GM15510 (cell line): ENCODE measurements around the gene NUAK2.

Source experiments
- POLR2A ChIP-seq: IDR thresholded peaks from 3 replicates; pipeline ENCODE4 v1.6.1; 2011; ENCODE audit warnings: borderline replicate concordance; ENCODE audit not compliant: insufficient read length; ENCODE audit errors: extremely low read depth

Gene NUAK2

DNA sequence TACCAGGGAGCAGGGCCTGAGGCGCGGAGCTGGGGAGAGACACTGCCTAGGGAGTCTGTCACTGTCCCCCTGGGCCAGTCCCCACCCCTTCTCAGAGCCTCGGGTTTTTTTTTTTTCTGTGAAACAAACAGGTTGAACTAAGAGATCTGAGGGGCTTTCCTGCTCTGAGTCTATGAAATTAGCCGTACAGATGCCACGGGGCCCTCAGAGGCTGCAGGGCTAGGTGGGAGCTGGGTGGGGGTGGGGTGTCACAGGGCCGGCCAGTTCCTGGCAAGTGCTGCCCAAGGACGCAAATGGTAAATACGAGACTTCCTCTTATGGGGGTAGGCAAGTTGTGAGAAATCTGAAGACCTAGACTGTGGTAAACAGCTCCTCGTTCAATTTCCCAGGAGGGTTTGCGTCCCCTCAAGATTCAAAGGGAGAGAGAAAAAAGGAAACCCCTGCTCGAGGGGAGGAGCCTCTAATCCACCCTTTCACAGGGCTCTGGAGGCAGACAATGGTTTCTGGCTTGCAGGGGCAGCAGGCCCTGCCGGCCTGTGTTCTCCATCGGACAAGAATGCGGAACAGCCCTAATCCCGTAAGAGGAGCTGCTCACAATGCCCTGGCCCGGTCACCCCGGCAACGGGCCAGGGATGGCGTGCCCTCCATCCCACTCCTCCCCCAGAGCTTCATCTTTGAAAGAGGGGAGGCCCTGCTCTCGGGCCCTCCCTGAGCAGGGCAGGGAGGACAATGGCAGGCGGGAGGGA is 7.8 kb downstream of the NUAK2 start:
- no peak for TF ChIP-seq POLR2A

DNA sequence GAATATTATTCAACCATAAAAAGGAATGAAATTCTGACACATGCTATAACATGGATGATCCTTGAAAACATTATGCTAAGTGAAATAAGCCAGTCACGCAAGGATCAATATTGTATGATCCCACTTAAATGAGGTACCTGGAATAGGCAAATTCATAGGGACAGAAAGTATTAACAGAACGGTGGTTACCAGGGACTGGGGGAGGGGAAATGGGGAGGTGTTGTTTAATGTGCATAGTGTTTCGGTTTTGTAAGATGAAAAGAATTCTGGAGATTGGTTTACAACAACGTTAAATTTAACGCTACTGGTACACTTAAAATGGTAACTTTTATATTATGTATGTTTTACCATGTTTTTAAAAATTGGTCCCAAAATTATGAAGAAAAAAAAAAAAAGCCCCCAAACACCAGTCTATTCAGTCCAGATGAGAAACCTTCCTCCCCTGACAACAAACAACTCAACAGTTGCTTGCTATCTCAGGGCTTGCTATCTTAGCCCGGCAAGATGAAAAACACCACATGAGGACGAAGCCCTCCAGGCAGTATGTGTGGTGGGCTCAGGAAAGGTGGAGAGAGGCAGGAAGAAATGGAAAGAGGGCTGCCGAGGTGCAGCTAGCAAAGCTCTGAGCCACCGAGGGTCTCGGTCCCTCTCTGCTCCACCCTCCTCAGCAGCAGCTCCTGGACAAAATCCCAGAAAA is 8.5 kb downstream of the NUAK2 start:
- TF ChIP-seq POLR2A = no peak

DNA sequence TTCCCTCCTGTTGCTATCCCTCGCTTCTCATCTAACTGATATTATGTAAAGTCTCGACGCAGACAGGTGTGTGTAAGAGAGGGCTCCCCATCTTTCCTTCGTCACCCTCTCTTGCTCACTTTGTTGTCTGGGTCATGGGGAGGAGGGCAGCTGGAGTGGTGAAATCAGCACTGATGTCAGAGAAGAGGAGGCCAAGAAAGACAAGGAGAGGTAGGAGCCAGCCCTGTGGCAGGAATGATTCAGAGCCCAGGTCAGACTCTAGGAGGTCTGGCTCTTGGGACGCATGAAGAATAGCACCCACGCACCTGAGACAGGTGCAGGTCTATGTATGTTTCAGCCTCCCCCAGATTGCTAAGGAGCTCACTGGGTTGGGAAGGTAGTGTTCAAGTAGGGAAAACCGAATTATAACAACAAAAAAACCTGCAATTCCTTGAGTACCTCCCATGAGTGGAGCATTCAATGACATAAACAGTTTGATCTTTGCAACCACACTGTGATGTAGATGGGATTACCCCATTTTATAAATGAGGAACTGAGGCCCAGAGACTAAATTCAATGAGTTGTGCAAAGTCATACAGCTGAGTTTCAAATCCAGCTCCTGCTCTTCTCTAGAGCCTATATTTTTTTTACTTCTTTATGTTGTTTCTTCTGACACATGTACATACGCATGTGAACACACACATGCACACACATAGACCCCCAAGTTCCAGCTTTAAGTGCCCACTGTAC is 10.4 kb downstream of the NUAK2 start:
- TF ChIP-seq POLR2A = no peak

DNA sequence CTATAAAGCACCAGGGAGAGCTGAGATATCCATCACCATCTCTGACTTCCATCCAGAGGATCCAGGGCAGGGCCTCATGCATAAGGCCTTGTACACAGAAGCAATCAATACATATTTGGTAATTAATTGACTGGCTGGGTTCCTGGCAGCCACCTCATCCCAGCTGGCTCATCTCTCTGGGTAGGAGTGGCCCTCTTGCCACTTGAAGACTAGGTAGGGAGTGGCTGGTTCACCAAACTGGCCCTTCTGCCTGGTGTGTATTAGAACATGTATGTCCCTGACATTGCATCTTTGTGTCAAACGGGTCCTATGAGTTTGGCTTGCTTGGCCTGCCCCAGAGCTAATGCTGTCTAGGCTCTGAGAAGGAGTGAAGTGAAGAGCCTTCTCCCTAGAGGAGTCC is 11.8 kb downstream of the NUAK2 start:
- no peak for TF ChIP-seq POLR2A

DNA sequence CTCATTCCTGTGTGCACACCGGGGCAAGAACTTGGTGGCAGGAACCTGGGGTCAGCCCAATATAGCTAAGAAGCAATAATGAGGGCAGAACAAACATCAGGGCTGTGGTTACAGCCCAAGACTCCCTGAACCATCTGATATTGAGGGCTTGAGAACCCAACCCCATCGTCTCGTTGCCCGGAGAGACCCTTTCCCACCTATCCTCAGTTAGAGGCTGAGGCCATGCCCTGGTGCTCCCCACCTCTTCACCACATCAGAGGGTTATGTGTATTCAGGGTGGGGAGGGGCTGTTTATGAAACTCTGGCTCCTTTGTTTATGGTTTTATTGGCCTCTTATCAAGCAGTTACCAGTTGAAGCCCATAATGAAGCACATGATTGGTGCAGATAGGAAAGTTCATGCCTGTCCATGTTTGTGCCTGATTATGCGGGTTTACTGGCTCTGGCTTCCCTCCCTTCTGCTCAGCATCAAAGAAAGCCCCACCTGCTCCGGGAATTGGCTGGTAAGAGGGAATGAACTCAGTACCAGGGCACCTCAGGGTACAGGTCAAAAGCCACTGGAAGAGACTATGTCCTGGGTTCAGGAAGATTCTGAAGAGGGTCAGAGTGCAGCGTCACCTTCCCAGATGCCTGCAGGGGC is 14.5 kb downstream of the NUAK2 start:
- TF ChIP-seq POLR2A = no peak

DNA sequence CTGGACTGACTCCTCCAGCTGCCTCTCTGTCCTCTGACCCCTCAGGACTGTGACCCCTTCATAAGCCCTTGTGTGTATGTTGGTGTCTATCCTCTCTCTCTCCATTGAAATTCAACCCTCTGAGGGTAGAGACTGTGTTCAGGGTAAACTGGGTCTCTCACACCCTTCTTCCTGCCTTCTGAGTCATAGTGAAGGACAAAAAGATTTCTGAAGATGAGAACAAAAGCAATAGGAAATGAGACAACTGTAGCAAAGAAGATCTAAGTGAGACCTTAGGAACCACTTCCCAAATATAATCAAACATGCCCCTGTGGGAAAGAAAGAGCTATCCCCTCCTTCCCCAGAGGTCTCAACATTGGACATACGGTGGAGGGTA is 16.9 kb downstream of the NUAK2 start:
- TF ChIP-seq POLR2A = no peak

DNA sequence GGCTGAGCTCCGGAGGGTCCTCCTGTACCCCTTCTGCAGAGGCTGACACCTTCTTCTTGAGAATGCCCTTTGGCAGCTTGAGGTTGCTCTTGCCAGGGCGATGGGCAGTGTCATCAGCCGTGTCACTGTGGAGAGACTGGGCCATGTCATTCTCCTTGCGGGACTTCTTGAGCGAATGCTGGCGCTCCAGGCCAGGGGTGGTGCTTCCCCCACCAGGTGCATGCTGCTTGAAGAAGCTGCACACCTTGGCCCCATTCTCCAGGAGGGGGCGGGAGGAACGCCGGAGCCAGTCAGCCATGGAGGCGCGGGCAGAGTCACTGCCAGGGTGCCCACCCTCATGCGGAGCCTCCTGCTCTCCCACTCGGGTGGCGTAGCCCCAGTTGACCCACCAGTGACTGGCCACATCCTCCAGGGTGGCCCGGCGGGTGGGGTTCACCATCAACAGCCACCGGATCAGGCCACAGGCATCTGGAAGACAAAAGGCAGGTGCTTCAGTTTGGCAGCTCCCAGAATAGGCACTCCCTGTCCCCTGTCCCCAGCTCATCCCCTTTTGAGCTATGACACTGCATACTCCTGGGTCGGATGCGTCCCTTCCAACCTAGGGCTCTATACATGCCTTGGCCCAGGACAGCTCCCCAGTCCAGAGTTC is 17.4 kb downstream of the NUAK2 start:
- no peak for TF ChIP-seq POLR2A

DNA sequence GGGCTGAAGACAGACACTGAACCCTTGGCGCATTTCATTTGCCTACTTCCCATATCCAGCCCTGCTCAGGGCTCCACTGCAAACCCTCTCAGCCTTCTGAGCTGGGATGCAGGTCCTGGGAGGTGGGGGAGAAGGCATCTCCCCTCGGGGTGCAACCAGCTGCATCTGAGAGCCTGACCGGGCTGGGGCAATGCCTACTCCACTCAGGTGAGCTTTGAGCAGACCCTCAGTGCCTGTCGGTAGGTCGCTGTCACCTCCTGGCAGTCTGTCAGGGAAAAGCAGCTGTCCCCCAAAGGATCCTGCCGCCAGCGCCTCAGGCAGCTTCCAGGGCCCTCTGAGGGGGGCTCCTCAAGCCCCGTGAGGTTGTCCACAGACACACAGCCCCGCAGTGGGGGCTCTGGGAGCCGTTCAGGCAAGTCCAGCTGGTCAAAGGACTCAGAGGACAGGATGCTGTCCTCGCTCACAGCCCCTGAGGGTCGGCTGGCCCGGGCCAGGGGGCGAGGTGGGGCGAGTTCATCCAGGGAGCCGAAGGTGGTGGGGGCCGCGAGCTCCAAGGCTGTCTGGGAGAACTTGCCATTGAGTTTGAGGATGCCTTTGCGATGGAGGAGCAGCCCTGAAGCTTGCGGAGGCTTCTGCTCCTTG is 18.2 kb downstream of the NUAK2 start:
- TF ChIP-seq POLR2A = no peak

DNA sequence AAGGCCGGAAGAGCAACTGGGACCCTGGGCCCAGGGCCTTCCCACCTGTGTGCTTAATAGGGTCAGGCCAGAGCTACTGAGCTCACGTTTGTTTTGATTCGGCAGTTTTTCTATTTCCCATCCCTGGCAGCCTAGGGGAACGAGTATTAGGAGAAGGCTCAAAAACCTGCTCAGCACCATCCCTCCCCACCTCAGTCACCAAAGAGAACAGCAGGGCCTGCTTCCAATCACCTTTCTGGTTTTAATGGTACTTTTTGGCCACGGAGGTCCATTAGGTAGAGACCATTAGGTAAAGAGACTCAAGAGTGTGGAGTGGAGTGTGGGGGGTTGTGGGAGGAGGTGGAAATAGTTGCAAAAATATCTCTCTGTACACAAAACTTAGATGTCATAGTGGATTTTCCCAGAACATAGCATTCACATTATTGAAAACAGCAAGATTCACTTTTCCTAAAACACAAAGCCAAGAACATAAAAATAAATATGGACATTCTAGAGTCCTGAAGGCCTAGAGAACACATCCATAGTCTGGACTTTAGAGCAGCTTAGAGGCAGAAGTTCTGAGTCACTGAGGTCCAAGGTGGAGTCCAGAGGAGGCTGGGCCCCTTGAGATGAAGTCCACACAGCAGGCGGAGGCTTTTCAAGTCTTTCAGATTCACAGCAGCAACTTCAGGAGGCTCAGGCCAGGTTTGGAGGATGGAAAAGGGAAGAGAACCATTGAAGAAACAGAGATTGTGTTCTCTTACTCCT is 19.5 kb downstream of the NUAK2 start:
- TF ChIP-seq POLR2A = no peak

DNA sequence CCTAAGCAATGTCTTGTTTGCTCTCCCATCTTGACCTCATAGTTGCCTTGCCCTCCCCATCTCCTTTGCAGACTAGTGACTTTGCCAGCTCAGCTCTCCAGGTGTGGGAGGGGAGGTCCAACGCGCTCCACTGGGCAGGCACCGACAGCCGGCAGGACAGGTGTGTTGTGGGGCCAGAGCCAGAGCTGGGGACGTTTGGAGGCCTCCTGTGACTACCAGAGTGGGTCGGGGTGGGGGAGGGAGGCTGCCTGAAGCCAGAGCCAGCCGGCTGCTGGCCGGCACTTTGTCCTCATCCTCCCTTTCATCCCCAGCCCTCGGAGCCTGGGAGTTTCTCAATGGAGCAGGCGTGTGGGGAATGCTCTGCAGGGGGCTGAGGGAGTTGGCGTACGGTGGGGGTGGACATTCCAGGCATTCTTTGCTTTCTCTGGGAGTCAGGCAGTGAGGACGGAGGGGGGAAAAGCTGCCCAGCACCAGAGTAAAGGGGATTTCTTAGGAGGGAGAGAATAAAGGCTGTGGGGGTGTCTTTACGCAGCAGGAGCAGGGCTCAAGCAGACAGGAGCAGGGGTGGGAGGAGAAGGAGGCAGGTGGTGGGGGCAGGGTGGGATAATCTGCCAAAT is 20.2 kb downstream of the NUAK2 start:
- TF ChIP-seq POLR2A = no peak

DNA sequence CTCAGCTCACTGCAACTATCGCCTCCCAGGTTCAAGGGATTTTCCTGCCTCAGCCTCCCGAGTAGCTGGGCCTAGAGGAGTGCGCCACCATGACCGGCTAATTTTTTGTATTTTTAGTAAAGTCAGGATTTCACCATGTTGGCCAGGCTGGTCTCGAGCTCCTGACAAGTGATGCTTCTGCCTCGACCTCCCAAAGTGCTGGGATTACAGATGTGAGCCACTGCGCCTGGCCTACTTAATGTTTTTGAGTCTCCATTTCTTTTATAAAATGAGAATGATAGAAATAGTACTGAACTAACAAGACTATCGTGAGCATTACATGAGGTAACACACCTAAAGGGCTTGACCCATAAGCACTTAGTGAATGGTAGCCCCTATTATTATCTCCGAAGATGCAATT is 21.4 kb downstream of the NUAK2 start:
- no peak for TF ChIP-seq POLR2A

DNA sequence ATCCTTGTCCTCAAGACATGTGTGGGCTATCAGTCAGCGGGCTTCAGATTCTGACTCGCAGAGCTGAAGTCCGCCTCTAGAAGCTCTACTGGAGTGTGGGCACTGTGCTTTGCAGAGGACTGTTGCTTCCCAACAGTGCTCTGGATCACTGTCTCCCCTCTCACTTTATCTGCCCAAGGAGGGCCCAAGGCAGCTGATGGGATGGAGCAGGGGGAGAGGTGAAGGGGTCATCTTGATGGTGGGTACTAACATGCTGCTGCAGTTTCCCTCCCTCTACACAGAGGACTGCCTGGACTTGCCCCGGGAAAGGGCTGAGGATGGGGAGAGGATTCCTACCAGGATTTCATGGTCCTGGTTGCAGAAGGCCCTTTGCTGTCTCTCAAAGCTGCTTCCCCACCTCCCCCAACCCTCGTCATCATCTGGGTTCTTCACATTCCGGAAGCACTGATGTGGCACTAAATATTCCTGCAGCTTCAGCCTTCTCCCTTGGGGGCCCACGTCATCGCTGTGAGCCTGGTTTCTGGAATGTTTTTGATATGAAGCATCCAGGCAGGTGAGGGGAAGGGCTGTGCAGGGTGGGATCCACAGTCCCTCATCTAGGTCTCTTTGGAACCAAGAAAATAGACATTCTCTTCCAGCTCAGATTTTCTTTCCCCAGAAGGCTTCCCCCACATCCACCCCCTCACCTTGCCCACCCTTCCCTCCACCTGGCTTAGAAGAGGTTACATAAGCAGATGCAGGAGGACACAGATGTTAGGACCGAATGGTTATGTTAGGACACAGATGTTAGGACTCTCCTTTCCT is 23.2 kb downstream of the NUAK2 start:
- no peak for TF ChIP-seq POLR2A
